GM12801 (cell line): ENCODE results near the gene PAGR1.

Experiments used
- TF ChIP-seq, protein P1 (sequence below): IDR thresholded peaks from one replicate; pipeline ENCODE4 v1.5.1; 2011; ENCODE audit warnings: control low read depth; ENCODE audit not compliant: insufficient read length; ENCODE audit errors: extremely low read depth

The PAGR1 gene

DNA sequence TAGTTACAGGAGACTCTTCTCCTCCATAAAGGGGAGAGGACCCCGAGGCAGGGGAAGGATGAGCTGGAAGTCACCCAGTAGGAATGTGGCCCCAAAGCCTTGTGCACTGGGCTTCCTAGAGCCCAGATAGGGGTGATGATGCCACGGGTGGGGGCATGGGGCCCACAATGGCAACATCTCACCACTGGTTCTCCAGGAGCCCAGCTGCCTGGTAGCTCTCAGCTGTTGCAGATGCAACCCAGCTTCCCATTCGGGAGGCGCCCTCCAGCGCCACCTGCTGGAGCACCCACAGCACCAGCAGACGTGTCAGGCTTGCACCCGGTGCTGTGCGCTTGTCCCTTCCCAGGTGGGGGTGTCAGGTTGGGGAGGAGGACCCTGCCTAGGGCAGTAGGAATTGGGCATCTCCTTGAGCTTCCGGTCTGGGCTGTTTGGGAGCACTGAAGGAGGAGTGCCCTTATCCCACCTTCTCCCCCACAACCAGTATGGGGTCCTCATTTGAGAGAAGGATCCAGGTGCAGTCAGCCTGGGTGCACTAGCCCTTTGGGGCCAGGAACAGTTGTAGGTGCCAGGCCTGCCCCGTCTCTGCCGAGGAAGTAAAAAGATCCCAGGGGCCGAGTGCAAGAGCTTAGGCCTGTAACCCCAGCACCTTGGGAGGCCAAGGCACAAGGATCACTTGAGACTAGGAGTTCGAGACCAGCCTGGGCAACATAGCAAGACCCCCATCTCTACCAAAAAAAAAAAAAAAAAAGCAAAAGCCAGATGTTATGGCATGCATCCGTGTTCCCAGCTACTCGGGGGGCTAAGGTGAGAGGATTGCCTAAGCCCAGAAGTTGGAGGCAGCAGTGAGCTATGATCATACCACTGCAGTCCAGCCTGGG, 32.7 kb downstream of the PAGR1 start:
- TF ChIP-seq, protein P1, sequence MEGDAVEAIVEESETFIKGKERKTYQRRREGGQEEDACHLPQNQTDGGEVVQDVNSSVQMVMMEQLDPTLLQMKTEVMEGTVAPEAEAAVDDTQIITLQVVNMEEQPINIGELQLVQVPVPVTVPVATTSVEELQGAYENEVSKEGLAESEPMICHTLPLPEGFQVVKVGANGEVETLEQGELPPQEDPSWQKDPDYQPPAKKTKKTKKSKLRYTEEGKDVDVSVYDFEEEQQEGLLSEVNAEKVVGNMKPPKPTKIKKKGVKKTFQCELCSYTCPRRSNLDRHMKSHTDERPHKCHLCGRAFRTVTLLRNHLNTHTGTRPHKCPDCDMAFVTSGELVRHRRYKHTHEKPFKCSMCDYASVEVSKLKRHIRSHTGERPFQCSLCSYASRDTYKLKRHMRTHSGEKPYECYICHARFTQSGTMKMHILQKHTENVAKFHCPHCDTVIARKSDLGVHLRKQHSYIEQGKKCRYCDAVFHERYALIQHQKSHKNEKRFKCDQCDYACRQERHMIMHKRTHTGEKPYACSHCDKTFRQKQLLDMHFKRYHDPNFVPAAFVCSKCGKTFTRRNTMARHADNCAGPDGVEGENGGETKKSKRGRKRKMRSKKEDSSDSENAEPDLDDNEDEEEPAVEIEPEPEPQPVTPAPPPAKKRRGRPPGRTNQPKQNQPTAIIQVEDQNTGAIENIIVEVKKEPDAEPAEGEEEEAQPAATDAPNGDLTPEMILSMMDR: no peak

DNA sequence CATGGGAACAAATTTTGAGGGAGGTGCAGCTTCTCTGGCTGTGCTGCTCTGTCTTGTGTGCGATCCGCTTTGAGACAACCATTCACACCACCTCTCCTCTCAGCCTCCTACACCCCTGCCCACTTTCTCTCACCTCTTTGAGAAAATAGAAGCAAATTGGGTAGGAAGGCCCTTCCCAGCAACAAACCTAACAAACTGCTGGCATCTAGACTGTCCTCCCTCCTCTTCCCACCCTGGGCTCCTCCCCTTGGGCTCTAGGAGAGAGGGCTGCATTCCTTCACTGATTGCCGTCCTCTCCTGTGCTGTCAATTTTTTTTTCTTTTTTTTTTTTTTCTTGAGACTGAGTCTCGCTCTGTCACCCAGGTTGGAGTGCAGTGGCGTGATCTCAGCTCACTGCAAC, 33.6 kb downstream of the PAGR1 start:
- TF ChIP-seq, protein P1: no peak

DNA sequence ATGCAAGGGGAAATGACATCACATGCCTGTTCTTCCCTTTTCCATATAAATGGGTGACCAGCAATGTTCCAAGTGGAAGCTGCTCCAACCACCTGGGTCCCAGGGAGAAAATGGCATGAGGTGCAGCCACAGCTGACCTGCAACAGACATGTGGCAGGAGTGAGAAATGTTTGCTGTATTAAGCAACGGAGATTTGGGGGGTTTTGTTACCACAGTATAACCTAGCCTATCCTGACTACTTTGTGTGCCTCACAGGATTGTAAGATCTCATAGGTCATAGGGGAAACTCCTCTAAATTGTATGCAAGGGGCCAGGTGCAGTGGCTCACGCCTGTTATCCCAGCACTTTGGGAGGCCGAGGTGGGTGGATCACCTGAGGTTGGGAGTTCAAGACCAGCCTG, 35.0 kb downstream of the PAGR1 start:
- TF ChIP-seq, protein P1: no peak

DNA sequence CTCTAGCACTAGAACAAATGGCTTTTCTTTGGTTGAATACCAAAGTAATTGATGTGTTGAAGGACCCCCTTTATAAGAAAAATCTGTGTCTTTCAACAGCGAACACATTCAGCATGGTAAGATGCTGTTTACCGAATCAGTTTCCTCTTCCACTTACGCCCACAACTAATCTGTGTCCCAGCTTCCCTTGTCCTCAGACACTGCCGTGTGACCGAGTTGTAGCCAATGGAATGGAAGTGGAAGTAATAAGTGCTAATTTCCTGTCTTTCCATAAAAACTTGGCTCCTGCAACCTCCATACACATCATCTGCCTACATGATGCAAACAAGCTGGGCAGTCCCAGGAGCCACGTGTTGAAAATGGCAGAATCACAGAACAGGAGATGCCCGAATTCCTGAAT, 36.7 kb downstream of the PAGR1 start:
- TF ChIP-seq, protein P1: no peak

DNA sequence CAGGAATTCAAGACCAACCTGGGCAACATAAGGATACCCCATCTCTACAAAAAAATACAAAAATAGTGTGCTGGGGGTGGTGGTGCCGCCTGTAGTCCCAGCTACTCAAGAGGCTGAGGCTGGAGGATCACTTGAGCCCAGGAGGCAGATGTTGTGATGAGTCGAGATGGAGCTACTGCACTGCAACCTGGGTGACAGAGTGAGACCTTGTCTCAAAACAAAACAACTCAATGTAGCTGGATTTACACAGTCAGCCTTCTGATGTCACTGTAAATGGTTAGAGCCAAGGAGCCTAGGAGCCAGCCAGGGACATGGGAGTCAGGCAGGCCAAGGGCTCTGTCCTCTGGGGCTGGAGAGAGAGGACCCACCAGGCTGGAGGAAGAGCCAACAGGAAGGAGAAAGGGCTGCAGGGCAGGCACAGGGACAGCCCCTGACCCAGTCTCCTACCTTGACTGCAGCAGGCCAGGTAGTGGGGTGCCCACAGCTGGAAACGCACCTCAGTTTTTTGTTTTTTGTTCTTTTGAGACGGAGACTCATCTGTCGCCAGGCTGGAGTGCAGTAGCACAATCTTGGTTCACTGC, 38.7 kb downstream of the PAGR1 start:
- TF ChIP-seq, protein P1: no peak

DNA sequence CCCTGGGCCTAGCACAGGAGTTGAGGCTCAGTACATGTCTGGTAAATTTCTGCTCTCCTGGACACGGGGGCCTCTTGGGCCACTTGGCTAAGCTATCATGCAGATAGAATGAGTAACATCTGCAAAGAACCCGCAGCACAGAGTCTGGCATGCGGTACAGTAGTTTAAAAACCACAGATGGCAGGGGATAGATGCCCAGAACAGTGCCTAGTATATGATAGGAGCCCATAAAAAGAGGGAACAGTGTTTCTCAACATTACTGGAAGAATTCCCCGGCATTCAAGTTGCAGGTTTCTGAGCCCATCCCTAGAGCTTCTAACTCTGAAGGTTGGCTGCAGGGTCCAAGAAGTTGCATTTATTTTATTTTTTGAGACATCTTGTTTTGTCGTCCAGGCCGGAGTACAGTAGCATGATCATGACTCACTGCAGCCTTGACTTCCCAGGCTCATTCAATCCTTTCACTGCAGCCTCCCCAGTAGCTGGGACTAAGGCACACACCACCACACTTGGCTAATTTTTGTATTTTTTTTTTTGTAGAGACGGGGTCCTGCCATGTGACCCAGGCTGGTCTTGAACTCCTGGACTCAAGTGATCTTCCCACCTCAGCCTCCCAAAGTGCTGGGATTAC, 41.3 kb downstream of the PAGR1 start:
- TF ChIP-seq, protein P1: no peak

DNA sequence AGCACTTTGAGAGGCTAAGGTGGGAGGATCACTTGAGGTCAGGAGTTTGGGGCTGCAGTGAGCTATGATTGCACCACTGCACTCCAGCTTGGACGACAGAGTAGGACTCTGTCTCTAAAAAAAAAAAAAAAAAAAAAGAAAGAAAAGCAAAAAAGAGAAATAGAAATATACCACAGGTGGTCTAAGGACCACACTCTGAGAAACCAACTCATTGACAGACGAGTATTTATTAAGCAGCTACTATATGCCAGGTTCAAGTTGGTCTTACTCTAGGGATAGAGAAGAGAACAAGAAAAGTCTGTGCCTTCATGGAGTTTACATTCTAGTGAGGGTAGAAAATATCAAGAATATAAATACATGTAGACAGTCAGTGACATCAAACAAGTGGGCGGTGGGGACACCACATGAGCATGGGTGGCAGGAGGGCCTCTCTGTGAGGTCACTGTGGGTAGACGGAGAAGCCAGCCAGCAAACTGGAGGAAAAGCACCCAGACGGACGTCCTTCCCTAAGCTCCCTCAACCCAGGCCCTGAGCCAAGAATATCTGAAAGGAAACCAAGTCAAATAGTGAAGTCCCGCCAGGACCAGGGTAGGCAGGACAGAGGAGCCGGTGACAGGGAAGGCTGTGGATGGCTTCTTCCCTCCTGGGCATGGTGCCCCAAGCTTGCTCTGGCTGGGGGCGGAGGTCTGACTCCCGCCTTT, 42.3 kb downstream of the PAGR1 start:
- TF ChIP-seq, protein P1: no peak
